CD1c-positive myeloid dendritic cell (primary cell): ENCODE results near the gene ELOVL5.
A peak's percentile ranks its signal among the peaks of the same experiment; 100 is the strongest.
"Not testable (repeated sequence)": the region's sequence is repeated elsewhere in the genome, so short reads cannot be mapped to it uniquely, and the experiment has no call there.

ENCODE experiments used
- DNase-seq: peaks from one replicate; pipeline ENCODE4 v3.0.0-alpha.2; 2016; ENCODE audit errors: extremely low spot score

Gene ELOVL5

GRCh38 chr6:53328375-53328774 is 20.4 kb downstream of the ELOVL5 start:
- no peak for DNase-seq

GRCh38 chr6:53327017-53327395 is 21.7 kb downstream of the ELOVL5 start:
- no peak for DNase-seq

- no peak for DNase-seq
Observed at GRCh38 chr6:53326372-53327016, 22.3 kb downstream of the ELOVL5 start.

- DNase-seq, result no peak
Observed at GRCh38 chr6:53325785-53326184, 23.0 kb downstream of the ELOVL5 start.

GRCh38 chr6:53322188-53323029 is 26.3 kb downstream of the ELOVL5 start:
- DNase-seq, result no peak

GRCh38 chr6:53321701-53322100 is 27.0 kb downstream of the ELOVL5 start:
- no peak for DNase-seq

GRCh38 chr6:53320964-53321363 is 27.8 kb downstream of the ELOVL5 start:
- no peak for DNase-seq

- no peak for DNase-seq
Observed at GRCh38 chr6:53318429-53318828, 30.3 kb downstream of the ELOVL5 start.

GRCh38 chr6:53317861-53318260 is 30.9 kb downstream of the ELOVL5 start:
- no peak for DNase-seq

GRCh38 chr6:53317299-53317698 is 31.5 kb downstream of the ELOVL5 start:
- not testable (repeated sequence) for DNase-seq

GRCh38 chr6:53316142-53316541 is 32.6 kb downstream of the ELOVL5 start:
- no peak for DNase-seq

- no peak for DNase-seq
Observed at GRCh38 chr6:53315086-53315724, 33.5 kb downstream of the ELOVL5 start.

- no peak for DNase-seq
Observed at GRCh38 chr6:53313784-53314400, 34.9 kb downstream of the ELOVL5 start.

GRCh38 chr6:53312355-53312754 is 36.4 kb downstream of the ELOVL5 start:
- no peak for DNase-seq

GRCh38 chr6:53311586-53311935 is 37.2 kb downstream of the ELOVL5 start:
- no peak for DNase-seq

- no peak for DNase-seq
Observed at GRCh38 chr6:53310771-53311585, 37.8 kb downstream of the ELOVL5 start.

- DNase-seq, result peak; percentile 35
Observed at GRCh38 chr6:53309901-53310300, 38.8 kb downstream of the ELOVL5 start.

GRCh38 chr6:53309059-53309900 is 39.5 kb downstream of the ELOVL5 start:
- DNase-seq, result no peak

- DNase-seq, result peak; percentile 15
Observed at GRCh38 chr6:53306819-53307347, 41.9 kb downstream of the ELOVL5 start.

GRCh38 chr6:53306217-53306616 is 42.5 kb downstream of the ELOVL5 start:
- not testable (repeated sequence) for DNase-seq
